Femur (tissue), 1 donor: ENCODE results near the gene SMARCA4.
"Not testable (repeated sequence)": the region's sequence is repeated elsewhere in the genome, so short reads cannot be mapped to it uniquely, and the experiment has no call there.

Experiments used
- DNase-seq: peaks from one replicate; pipeline ENCODE4 v3.0.0-alpha.2; 2017

Gene SMARCA4

GRCh38 chr19:10981252-10981895 is 20.5 kb downstream of the SMARCA4 start:
- no peak for DNase-seq

DNA sequence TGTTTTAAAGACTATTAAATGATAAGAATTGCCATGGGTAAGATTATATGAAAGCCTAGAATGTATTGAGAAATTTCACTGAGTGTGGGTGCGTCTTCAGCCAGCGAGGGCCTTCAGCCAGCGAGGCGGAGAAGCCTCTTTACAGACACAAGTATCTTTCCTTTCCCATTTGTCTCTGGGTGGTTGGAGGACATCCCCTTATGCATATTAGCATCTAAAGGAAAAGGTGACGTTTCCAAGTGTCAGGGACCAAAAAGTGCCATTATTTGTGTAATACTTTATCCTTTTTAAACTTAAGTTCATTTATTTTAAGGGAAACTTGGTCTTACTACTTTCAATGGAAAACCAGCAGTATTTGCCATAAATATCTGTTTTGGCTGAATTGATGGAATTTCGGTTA is 22.2 kb downstream of the SMARCA4 start:
- no peak for DNase-seq

- no peak for DNase-seq
These were observed 23.4 kb downstream of the SMARCA4 start for GRCh38 chr19:10984166-10984735.

- DNase-seq, result no peak
These were observed 24.7 kb downstream of the SMARCA4 start for GRCh38 chr19:10985502-10985901.

GRCh38 chr19:10986301-10987127 is 25.7 kb downstream of the SMARCA4 start:
- no peak for DNase-seq

- DNase-seq, result no peak
These were observed 26.9 kb downstream of the SMARCA4 start for GRCh38 chr19:10987571-10988297.

DNA sequence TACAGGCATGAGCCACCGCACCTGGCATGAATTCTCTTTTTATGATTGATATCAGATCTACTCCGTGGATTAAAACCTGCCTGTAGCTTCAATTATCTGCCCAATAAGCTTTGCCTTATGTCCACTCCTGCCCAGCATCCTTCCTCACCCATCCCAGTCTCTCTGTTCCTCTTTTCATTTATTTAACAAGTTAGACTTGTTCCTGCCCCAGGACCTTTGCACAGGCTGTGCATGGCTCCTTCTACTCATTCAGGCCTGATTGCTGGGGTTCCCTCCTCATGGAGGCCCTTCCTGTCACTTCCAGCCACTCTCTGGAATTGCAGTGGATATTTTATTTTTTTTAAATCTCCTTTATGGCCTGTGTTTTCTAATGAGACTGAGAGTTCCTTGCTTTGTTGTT is 27.6 kb downstream of the SMARCA4 start:
- DNase-seq, result no peak

DNA sequence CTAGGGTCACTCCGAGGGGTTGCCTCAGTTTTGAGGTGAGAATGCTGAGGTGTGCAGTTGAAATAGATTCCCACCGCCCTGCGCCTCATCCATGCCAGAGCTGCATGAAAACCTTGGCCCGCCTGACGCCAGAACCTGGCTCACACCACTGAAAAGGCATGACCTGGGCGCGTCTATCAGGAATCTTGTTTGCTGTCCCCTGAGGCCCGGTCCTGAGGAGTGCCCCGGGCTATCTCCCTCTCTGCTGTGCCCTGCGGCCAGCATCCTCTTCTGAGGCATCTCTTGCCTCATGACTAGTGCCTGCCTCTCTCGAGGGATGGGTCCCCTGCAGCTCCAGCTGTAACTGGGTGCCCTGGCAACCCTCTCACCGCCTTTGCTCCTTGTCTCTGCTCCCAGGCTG is 28.1 kb downstream of the SMARCA4 start:
- DNase-seq, result no peak

- no peak for DNase-seq
These were observed 30.2 kb downstream of the SMARCA4 start for GRCh38 chr19:10991076-10991475.

GRCh38 chr19:10991521-10992081 is 30.8 kb downstream of the SMARCA4 start:
- DNase-seq, result no peak

DNA sequence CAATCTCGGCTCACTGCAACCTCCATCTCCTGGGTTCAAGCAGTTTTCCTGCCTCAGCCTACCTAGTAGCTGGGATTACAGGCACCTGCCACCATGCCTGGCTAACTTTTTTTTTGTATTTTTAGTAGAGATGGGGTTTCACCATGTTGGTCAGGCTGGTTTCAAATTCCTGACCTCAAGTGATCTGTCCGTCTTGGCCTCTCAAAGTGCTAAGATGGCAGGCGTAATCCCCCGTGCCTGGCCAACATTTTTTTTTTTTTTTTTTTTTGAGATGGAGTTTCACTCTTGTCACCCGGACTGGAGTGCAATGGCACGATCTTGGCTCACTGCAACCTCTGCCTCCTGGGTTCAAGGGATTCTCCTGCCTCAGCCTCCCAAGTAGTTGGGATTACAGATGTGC is 31.3 kb downstream of the SMARCA4 start:
- DNase-seq, result not testable (repeated sequence)

GRCh38 chr19:10995926-10996600 is 35.2 kb downstream of the SMARCA4 start:
- no peak for DNase-seq

DNA sequence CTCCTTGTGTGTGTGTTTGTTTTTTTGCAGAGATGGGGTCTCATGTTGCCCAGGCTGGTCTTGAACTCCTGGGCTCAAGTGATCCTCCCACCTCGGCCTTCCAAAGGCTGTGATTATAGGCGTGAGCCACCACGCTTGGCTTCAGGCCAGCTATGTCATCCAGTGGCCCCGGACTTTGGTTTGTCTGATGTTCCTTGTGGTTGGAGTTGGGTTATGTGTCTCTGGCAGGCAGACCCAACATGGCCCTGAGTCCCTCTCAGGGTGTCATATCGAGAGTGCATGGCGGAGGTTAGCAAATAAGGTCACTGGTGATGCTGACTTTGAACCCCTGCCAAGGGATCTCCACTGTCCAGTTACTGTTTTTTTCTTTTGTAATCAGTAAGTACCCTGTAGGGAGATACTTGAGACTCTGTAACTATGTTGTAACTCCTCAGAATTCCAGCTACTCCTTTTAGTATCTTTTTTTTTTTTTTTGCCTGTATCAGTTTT is 37.3 kb downstream of the SMARCA4 start:
- DNase-seq, result peak; percentile 45

GRCh38 chr19:10998666-10999065 is 37.8 kb downstream of the SMARCA4 start:
- DNase-seq, result no peak

GRCh38 chr19:11005521-11005920 is 44.7 kb downstream of the SMARCA4 start:
- no peak for DNase-seq

DNA sequence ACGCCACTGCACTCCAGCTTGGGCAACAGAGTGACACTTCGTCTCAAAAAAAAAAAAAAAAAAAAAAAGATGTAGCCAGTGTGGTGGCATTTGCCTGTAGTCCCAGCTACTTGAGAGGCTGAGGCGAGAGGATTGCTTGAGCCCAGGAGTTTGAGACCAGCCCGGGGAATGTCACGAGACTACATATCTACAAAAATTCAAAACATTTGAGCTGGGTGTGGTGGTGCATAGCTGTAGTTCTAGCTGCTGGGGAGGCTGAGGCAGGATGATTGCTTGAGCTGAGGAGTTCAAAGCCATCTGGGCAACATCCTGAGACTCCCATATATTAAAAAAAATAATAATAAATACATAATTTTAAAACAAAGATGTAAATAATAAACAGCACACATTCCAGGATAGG is 46.6 kb downstream of the SMARCA4 start:
- DNase-seq, result no peak

GRCh38 chr19:11007962-11008532 is 47.2 kb downstream of the SMARCA4 start:
- no peak for DNase-seq

GRCh38 chr19:11010041-11010440 is 49.2 kb downstream of the SMARCA4 start:
- DNase-seq, result no peak

DNA sequence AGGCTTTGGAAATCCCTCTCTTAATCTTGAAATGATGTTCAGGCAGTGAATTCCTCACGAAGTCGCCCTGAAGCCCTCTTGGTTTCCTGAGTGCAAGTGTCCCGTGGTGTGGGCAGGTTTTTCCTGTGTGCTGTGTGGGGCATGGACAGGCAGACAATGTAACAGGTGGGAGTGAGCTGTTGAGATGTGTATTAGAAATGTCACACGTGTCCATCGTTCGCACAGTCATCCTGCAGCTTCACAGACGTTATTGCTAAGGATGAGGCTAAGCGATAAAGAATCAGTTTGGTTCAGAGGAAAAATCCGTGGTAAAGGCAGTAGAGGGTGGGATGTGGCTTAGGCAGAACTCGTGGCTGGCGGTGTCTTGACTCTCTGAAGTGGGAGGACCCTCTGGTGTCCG is 51.7 kb downstream of the SMARCA4 start:
- no peak for DNase-seq

DNA sequence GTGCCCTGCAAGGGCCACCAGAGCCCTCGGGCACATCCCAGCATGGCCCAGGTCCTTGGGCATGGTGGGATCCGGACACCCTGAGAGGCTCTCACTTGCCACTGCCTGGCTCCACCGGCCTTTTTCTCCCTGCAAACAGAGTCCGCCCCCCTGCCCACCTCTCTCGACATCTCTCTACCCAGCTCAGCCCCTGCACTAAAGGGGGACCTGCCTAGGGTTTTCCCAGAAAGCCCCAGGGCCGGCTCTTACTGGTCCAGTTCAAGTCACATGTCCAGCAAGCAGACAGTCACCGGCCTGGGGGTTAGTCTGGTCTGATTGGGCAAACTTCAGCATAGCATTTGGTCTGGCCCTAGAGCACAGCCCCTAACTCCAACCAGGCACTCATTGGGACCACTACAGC is 52.9 kb downstream of the SMARCA4 start:
- no peak for DNase-seq

GRCh38 chr19:11014403-11014911 is 53.6 kb downstream of the SMARCA4 start:
- DNase-seq, result no peak

GRCh38 chr19:11016631-11017030 is 55.8 kb downstream of the SMARCA4 start:
- DNase-seq, result no peak
